PC-3 (cell line): ENCODE measurements around the gene CTNNA2. TPM values are rescaled to one million over a fixed set of nuclear protein-coding genes. Genes with fewer than 3 reads are reported as not detected.

ENCODE experiments used
- ATAC-seq: fragments of 200-7000 bp; cut with Tn5 transposase; 2 replicates; pipeline ENCODE4 v1.9.1; 2020; ENCODE audit warnings: mild to moderate bottlenecking, moderate library complexity
- BruUV-seq: library from RNA; stranded (reverse); fragments of 400-500 nt; replicated peaks from 2 replicates; lab custom pipeline; 2021; lab: Mats Ljungman, UMichigan
- CTCF ChIA-PET: fragments of 300-600 bp; sonication (Branson Sonifier 250); formaldehyde crosslinking; loops from one replicate; lab custom pipeline; 2022; ENCODE audit warnings: antibody characterized with exemption; lab: Charles Lee
- POLR2A ChIA-PET: fragments of 300-600 bp; sonication (Branson Sonifier 250); formaldehyde crosslinking; loops from one replicate; lab custom pipeline; 2022; ENCODE audit warnings: antibody characterized with exemption; ENCODE audit not compliant: unreplicated experiment; lab: Charles Lee
- DNase-seq: peaks from one replicate; pipeline ENCODE4 v3.0.0-alpha.2; 2015
- H2AFZ ChIP-seq: fragments of 300-600 bp; sonication (generic); 2 replicates; pipeline ENCODE4 v1.6.0; 2016; ENCODE audit warnings: antibody characterized with exemption, low read length
- H3F3A ChIP-seq: fragments of 300-600 bp; sonication (generic); one replicate; pipeline ENCODE4 v1.6.0; 2017; ENCODE audit warnings: antibody characterized with exemption, low read length, control low read depth, mild to moderate bottlenecking; ENCODE audit not compliant: unreplicated experiment
- H3K27ac ChIP-seq: fragments of 300-600 bp; sonication (generic); 2 replicates; pipeline ENCODE4 v1.5.1; 2016; ENCODE audit warnings: mild to moderate bottlenecking, low read length
- H3K27me3 ChIP-seq: fragments of 300-600 bp; sonication (generic); 2 replicates; pipeline ENCODE4 v1.6.1; 2016; ENCODE audit warnings: low read length, mixed read lengths
- H3K36me3 ChIP-seq: fragments of 300-600 bp; sonication (generic); 2 replicates; pipeline ENCODE4 v1.6.1; 2016; ENCODE audit warnings: low read depth, mixed run types, low read length, mixed read lengths
- H3K4me1 ChIP-seq: fragments of 300-600 bp; sonication (generic); 2 replicates; pipeline ENCODE4 v1.5.1; 2016; ENCODE audit warnings: low read length; ENCODE audit not compliant: insufficient read depth
- H3K4me2 ChIP-seq: fragments of 300-600 bp; sonication (generic); 2 replicates; pipeline ENCODE4 v1.6.0; 2016; ENCODE audit warnings: low read length
- H3K4me3 ChIP-seq: fragments of 300-600 bp; sonication (generic); 2 replicates; pipeline ENCODE4 v1.5.1; 2016; ENCODE audit warnings: mild to moderate bottlenecking, low read length, mixed read lengths
- H3K79me2 ChIP-seq: fragments of 300-600 bp; sonication (generic); 2 replicates; pipeline ENCODE4 v1.6.1; 2017; ENCODE audit warnings: low read length, mixed read lengths
- H3K9ac ChIP-seq: fragments of 300-600 bp; sonication (generic); 2 replicates; pipeline ENCODE4 v1.6.0; 2016; ENCODE audit warnings: mild to moderate bottlenecking, low read length
- H3K9me2 ChIP-seq: fragments of 300-600 bp; sonication (generic); replicated peaks from 2 replicates; pipeline ENCODE4 v1.6.1; 2016; ENCODE audit warnings: mixed run types, low read length, mixed read lengths
- H3K9me3 ChIP-seq: fragments of 300-600 bp; sonication (generic); 2 replicates; pipeline ENCODE4 v1.6.1; 2016; ENCODE audit warnings: low read length, mixed read lengths
- H4K20me1 ChIP-seq: fragments of 300-600 bp; sonication (generic); 2 replicates; pipeline ENCODE4 v1.6.1; 2016; ENCODE audit warnings: low read length, mixed read lengths
- EZH2 ChIP-seq: fragments of 300-600 bp; sonication (generic); IDR thresholded peaks from one replicate; pipeline ENCODE4 v1.6.1; 2017; ENCODE audit warnings: antibody characterized with exemption, mild to moderate bottlenecking, low read length; ENCODE audit not compliant: unreplicated experiment
- EZH2phosphoT487 ChIP-seq: fragments of 300-600 bp; sonication (generic); IDR thresholded peaks from 2 replicates; pipeline ENCODE4 v1.6.1; 2018; ENCODE audit warnings: mild to moderate bottlenecking, antibody characterized with exemption, low read length, borderline replicate concordance
- intact Hi-C: fragments of 100-400 bp; cut with micrococcal nuclease; formaldehyde crosslinking; loops from 2 replicates; pipeline ENCODE4 v1.9.0; 2023
- total RNA-seq: library from RNA; depleted of rRNA; stranded (reverse); fragments of >200 nt; gene quantifications from 2 replicates; pipeline ENCODE4 v1.2.3, GENCODE V29; 2014
- TF ChIP-seq, protein P1 (sequence below): fragments of 300-600 bp; sonication (generic); conservative IDR thresholded peaks from 2 replicates; pipeline ENCODE4 v1.5.1; 2017; ENCODE audit warnings: antibody characterized with exemption, low read depth, mild to moderate bottlenecking, low read length

CTNNA2 gene
- total RNA-seq, 1 experiment from 2014 or later, result not detected

GRCh38 chr2:79910643-79911042 is 397.8 kb downstream of the CTNNA2 start:
- H3K9ac ChIP-seq, result no peak overlapping the region
- H3K4me2 ChIP-seq, result no peak overlapping the region
- no peak overlapping the region for H3K27ac ChIP-seq
- no peaks in the 10 kb centered on the region for H3K36me3 ChIP-seq
- H3K79me2 ChIP-seq, result no peaks in the 10 kb centered on the region
- no peaks in the 10 kb centered on the region for H4K20me1 ChIP-seq
- ChIA-PET CTCF (no interaction called here), POLR2A (no interaction called here)
- intact Hi-C loops, result no loop called here
- ATAC-seq (no peak), DNase-seq (no peak)
- H3K9me3 ChIP-seq, result no peaks in the 10 kb centered on the region
- BruUV-seq, result no TSS peak
- H3K4me3 ChIP-seq, result no peak overlapping the region
- no peaks in the 10 kb centered on the region for H3F3A ChIP-seq
- H2AFZ ChIP-seq, result no peak overlapping the region
- no peaks in the 10 kb centered on the region for H3K9me2 ChIP-seq
- no peaks in the 10 kb centered on the region for H3K27me3 ChIP-seq
- H3K4me1 ChIP-seq, result no peaks in the 10 kb centered on the region
- TF ChIP-seq EZH2phosphoT487 (no peak), EZH2 (no peak)
- TF ChIP-seq, protein P1, sequence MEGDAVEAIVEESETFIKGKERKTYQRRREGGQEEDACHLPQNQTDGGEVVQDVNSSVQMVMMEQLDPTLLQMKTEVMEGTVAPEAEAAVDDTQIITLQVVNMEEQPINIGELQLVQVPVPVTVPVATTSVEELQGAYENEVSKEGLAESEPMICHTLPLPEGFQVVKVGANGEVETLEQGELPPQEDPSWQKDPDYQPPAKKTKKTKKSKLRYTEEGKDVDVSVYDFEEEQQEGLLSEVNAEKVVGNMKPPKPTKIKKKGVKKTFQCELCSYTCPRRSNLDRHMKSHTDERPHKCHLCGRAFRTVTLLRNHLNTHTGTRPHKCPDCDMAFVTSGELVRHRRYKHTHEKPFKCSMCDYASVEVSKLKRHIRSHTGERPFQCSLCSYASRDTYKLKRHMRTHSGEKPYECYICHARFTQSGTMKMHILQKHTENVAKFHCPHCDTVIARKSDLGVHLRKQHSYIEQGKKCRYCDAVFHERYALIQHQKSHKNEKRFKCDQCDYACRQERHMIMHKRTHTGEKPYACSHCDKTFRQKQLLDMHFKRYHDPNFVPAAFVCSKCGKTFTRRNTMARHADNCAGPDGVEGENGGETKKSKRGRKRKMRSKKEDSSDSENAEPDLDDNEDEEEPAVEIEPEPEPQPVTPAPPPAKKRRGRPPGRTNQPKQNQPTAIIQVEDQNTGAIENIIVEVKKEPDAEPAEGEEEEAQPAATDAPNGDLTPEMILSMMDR, result no peak

DNA sequence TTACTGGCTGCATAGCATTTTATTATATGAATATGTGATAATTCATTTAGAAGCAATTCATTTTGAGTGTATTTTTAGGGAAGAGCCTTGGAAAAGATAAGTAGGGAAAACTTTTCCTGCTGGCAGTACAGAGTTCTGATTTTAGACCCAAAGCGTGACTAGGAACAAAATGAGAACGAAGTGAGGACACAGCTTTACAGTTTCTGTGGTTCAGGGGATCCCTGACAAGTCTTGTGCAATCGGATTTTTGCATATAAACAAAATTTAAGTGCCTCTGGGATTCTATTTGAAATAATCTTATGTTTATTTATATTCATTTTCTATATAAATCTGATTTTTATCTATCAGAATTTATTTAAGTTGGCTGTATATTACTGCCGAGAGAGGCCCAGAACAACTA is 402.6 kb downstream of the CTNNA2 start:
- Histone ChIP-seq H3K79me2 (no peaks in the 10 kb centered on the region), H3K27ac (no peak overlapping the region), H3K9ac (no peak overlapping the region), H3K36me3 (no peaks in the 10 kb centered on the region), H3K9me2 (no peaks in the 10 kb centered on the region), H3K4me1 (no peaks in the 10 kb centered on the region), H3K9me3 (no peaks in the 10 kb centered on the region), H3K4me3 (no peak overlapping the region), H4K20me1 (no peaks in the 10 kb centered on the region), H3K4me2 (no peak overlapping the region), H3F3A (no peaks in the 10 kb centered on the region), H2AFZ (no peak overlapping the region), H3K27me3 (no peaks in the 10 kb centered on the region)
- CTCF ChIA-PET, result no interaction called here
- no TSS peak for BruUV-seq
- intact Hi-C loops, result no loop called here
- DNase-seq, result no peak
- POLR2A ChIA-PET, result no interaction called here
- TF ChIP-seq, protein P1, result no peak
- TF ChIP-seq EZH2, result no peak
- no peak for TF ChIP-seq EZH2phosphoT487
- no peak for ATAC-seq

DNA sequence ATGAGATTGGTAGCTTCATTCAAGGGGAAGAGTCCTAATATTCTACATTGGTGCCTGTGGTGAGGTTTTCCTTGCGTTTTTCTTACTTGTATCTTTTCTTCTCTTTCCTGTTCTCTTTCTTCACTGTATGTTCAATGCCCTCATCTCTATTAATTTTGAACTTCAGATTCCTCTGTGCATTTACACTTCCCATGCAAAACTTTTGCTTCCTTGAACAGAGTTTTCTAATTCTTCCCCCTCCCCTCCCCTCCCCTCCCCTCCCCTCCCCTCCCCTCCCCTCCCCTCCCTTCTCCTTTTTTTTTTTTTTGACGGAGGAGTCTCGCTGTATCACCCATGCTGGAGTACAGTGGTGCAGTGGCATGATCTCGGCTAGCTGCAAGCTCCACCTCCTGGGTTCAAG is 403.4 kb downstream of the CTNNA2 start:
- CTCF ChIA-PET, result no interaction called here
- intact Hi-C loops, result no loop called here

More for the DNA sequence above, 403.4 kb downstream of the CTNNA2 start:
- Histone ChIP-seq H3K27ac (no peak overlapping the region), H4K20me1 (no peaks in the 10 kb centered on the region), H3K9me2 (no peaks in the 10 kb centered on the region), H3K9me3 (no peaks in the 10 kb centered on the region), H3K27me3 (no peaks in the 10 kb centered on the region), H3K4me1 (no peaks in the 10 kb centered on the region), H3K9ac (no peak overlapping the region), H3K36me3 (no peaks in the 10 kb centered on the region), H3K79me2 (no peaks in the 10 kb centered on the region), H3F3A (no peaks in the 10 kb centered on the region), H3K4me2 (no peak overlapping the region), H2AFZ (no peak overlapping the region), H3K4me3 (no peak overlapping the region)
- TF ChIP-seq, protein P1, result no peak
- TF ChIP-seq EZH2 (no peak), EZH2phosphoT487 (no peak)
- DNase-seq, result no peak
- POLR2A ChIA-PET, result no interaction called here
- no peak for ATAC-seq
- BruUV-seq, result no TSS peak
